HG03558 (cell line): ENCODE measurements around the gene ERBIN.
"Not testable (repeated sequence)": the region's sequence is repeated elsewhere in the genome, so short reads cannot be mapped to it uniquely, and the experiment has no call there.

Source experiments
- ATAC-seq: cut with Tn5 transposase; IDR thresholded peaks from one replicate; pipeline ENCODE4 v1.9.1; 2021; ENCODE audit warnings: moderate number of reproducible peaks; ENCODE audit not compliant: unreplicated experiment; ENCODE audit errors: extremely low read depth

Gene ERBIN

GRCh38 chr5:65952259-65952658 lies 25.9 kb downstream of the ERBIN start:
- no peak for ATAC-seq

- ATAC-seq, result no peak
Observed at GRCh38 chr5:65954200-65954599, 27.8 kb downstream of the ERBIN start.

- no peak for ATAC-seq
Observed at GRCh38 chr5:65955746-65956145, 29.4 kb downstream of the ERBIN start.

- not testable (repeated sequence) for ATAC-seq
Observed at GRCh38 chr5:65957703-65958102, 31.3 kb downstream of the ERBIN start.

- peak; percentile 91 for ATAC-seq
Observed at GRCh38 chr5:65961633-65962032, 35.3 kb downstream of the ERBIN start.

DNA sequence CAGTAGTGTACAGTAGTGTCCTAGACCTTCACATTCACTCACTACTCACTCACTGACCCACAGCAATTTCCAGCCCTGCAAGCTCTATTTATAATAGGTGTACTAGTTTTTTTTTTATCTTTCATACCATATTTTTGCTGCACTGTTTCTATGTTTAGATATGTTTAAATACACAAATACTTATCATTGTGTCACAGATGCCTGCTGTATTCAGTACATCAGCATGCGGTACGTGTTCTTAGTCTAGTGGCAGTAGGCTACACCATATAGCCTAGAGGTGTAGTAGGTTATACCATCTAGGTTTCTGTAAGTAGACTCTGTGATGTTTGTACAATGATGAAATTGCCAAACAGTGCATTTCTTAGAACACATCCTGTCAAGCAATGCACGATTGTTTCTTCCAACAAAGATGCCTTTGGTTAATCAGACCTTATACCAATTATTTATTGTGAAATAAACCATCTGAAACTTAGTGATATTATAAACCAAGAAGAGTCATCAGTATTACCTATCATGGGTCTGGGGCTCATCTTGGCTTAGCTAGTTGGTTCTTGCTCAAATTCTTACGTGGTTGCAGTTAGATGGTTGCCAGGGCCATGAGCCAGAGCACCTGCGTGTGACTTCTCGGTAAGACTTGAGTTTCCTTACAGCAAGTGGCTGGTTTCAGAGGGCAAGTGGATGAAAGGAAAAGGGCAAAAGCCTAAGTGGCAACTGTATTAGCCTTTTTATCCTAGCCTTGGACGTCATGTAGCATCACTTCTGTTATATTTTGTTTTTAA lies 41.1 kb downstream of the ERBIN start:
- no peak for ATAC-seq

DNA sequence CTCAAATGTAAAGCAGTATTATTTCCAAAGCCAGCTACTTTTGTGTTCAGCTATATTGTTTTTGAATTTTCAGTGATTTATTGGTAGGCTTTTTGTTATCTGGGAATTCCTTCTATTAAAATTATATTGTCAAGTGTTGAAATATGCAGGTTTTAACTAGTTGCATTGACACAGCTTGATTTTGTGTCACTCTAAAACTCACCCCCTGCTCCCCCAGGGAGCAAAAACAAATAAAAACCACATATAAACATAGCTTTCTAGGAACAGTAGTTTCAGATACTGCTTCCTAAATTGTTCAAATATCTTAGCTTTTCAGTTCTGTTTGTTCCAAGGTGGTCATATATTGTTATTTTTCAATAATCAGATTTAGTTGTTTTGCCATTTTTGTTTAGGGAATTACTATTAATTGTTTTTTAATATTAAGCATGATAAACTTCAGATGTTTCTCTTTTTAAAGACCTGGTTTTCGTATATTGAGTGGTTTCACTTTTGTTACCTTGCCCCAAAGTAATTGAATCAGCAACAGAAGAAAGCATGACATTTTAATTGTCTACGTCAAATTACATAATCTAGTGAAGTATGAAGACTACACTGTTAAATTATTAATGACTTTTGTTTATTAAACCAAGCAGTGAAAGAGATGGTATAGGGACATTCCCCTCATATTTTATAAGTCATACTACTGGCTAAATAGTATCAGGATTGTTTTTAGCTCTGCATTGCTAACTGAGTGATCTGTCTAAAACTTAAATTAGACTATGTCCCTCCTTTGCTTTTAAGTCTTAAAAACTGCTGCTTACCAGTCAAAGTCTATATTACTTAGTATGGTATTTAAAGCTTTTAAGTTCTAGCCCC lies 43.4 kb downstream of the ERBIN start:
- ATAC-seq, result no peak

- no peak for ATAC-seq
Observed at GRCh38 chr5:65970481-65971367, 44.3 kb downstream of the ERBIN start.

- no peak for ATAC-seq
Observed at GRCh38 chr5:65971643-65972042, 45.3 kb downstream of the ERBIN start.

GRCh38 chr5:65972896-65973295 lies 46.5 kb downstream of the ERBIN start:
- not testable (repeated sequence) for ATAC-seq

DNA sequence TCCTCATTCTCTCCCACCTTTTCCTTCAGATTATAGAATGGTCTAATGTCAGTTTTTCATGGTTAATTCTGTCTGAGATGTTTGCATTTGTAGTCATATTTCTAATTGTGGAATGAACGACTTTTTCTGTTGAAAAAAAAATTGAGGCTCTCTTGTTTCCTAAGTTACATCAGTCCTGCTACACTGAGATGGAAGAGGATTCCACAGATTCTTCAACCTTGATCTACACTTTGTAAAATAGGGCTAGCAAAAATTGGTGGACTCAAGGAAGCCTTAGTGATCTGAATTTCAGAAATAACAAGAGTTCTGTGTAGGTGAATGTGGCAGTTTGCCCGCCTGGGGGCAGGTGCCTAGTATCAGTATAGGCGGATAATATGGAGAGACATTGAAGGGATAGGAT lies 51.9 kb downstream of the ERBIN start:
- no peak for ATAC-seq

DNA sequence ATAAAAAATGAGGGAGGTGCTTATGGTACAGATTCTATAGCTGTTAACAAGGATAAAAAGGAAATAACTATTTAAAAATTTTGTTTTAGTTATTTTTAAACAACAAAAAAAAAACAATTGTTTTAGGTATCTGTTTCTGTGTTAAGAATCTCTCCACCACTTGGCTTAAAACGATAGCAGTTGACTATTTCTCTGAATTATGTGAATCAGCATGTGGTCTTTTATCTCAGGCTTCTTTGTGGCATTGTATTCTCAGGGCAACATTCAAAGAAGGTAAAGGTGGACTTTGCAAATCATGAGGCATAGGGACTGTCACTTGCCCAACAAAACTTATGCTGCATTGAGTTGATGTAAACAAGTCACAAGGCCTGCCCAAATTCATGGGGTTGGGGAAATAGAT lies 55.2 kb downstream of the ERBIN start:
- no peak for ATAC-seq

- ATAC-seq, result no peak
Observed at GRCh38 chr5:65981969-65982619, 55.7 kb downstream of the ERBIN start.

- ATAC-seq, result no peak
Observed at GRCh38 chr5:65982635-65983034, 56.3 kb downstream of the ERBIN start.

DNA sequence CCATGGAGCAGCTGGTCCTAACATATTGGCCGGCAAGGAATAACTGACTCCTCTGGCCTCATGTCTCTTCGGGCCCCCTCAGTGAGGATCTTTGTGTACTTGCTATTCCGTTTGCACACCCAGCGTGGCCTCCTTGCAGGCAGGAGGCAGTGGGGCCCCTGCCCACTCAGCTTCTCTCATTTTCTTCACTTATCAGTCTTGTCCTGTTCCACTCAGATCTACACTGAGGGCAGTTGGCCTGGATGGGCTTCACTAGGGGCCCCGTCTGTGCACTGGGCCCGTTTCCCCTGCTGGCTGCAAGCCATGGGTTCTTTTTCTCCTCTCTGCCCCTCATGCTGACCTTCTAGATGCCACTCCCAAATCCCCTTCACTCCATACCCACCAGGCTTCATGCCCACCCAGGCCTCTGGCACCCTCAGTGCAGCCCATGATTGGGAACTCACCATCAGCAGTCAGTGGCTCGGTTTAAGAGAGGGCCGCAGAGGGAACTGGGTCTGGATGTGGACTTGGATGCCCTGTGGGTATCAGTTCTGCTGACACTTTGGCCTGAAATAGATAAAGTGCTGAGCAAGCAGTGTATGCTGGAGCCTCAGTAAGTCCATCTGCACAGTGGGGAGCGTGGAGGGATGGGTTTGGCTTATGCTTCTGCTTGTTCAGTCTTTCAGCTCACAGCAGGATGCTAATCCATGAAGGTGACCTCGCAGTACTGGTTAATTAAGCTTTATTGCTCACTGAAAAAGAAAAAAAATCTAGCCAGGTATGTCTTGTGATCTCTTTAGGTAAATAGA lies 57.9 kb downstream of the ERBIN start:
- ATAC-seq, result no peak

DNA sequence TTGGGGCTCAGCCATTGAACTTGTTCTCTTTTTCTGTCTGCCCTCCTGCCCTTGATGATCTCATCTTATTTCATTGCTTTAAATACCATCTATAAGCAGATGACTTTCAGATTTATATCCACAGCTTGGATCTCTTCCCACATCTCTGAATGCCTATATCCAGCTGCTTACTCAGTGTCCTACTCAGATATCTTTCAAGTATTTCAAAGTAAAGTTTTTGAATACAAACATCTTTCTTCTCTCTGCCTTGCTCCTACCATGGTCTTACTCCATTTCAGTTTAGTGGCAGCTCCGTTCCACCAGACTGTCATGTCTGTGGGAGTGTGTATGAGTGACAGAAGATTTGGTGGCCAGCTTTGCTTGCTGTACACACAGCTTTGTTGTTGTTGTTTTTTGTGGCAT lies 59.7 kb downstream of the ERBIN start:
- ATAC-seq, result no peak

DNA sequence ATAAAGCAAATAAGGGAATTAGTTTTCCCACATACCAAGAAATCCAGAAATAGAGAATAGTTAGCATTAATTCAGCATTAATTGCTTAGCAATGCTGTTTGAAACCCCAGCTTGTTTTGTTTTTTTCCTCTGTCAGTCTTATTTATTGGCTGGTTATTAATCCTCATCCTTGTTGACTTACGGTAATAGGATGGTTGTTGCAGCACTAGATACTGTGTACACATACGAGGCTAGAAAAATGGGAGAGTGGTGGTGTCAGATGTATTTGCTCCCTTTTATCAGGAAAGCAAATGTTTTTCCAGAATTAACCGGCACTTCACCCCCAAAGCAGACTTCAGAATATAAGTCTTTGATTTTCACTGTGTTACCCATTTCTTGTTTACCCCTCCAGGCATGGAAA lies 60.4 kb downstream of the ERBIN start:
- no peak for ATAC-seq

GRCh38 chr5:65987982-65988381 lies 61.6 kb downstream of the ERBIN start:
- ATAC-seq, result no peak

DNA sequence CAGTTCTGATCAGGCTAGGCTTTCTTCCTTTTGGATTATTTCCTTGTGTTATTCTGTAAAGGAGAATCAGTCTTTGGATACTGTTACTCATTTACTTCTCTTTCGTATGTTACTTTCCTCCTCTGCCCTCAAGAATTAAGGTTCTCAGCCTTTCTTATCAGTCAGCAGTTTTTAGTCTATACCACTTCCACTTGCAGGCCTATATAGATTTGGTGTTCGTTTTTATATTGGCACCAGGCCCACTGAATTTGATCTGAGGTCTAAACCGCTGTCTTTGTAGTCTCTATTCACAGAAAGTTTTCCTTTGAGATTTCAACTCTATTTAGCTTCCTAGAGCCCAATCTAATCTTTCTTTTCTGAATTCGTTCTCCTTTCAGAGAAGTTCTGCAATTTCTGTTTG lies 62.8 kb downstream of the ERBIN start:
- no peak for ATAC-seq
